ENCODE data around the gene ADIPOR1. TPM values are rescaled to one million over a fixed set of nuclear protein-coding genes. Genes with fewer than 3 reads are reported as not detected.
A peak's percentile ranks its signal among the peaks of the same experiment; 100 is the strongest.

Gene ADIPOR1
- total RNA-seq, 2 experiments from 2014 or later: 65.4 to 85.1 TPM

- peaks cover 54% of the 10 kb centered on the region for H3K4me1 Mint-ChIP-seq
- H3K9me3 Mint-ChIP-seq (ENCODE audit: low read depth): no peaks in the 10 kb centered on the region
- peaks cover 8% of the 10 kb centered on the region for H3K36me3 Mint-ChIP-seq (ENCODE audit: low read depth)
- H3K27ac Mint-ChIP-seq: peak overlapping the region; percentile 78
- peak overlapping the region; percentile 83 for H3K4me3 Mint-ChIP-seq
- intact Hi-C loops (cut with DNase I, micrococcal nuclease): loop anchor here in 1 of 2 experiments (5.0 kb wide), 1 partner anchor 370 kb away; no protein-coding TSS in a partner anchor
- POLR2A ChIA-PET: interaction anchor here (0.7 kb wide), 1 partner anchor 30 kb away, joined by 4 read pairs; no protein-coding TSS in a partner anchor
- no peaks in the 10 kb centered on the region for H3K27me3 Mint-ChIP-seq
- no peak for ATAC-seq
- CTCF ChIA-PET: interaction anchor here (0.5 kb wide), 1 partner anchor 645 kb away, joined by 3 read pairs; no protein-coding TSS in a partner anchor
- no peak for DNase-seq
Measured at GRCh38 chr1:202956969-202957368, 1.1 kb downstream of the ADIPOR1 start.

DNA sequence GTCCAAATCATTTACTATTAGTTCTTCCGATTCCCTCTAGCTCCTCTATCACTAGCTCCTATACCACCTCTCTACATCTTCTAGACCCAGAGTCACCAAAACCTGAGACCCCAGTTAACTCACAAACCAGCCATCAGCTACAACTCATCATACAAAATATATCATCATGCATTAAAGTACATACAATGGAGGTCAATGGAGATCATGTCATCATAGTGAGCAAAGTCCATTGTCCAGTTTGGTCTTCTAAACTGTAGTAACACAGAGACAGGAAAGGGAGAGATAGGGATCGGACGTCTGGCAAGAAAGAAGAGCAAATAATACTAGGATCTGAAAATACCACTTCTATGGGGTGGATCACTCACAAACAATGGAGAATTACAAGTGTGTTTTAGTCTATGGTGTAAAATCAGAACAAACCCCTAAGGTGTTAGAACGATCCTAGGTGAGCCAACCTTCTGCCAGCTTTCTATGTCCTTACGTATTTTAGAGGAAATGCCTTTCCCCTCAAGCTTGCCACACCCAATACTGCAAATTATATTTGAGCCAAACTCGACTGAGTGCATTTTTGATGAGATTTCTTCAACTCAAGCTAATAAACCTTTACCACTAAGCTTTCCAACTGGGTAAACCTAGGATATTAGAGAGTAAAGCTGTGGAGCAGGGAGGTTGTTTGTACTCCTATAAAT, 3.9 kb downstream of the ADIPOR1 start:
- H3K4me1 Mint-ChIP-seq: peaks cover 62% of the 10 kb centered on the region

DNA sequence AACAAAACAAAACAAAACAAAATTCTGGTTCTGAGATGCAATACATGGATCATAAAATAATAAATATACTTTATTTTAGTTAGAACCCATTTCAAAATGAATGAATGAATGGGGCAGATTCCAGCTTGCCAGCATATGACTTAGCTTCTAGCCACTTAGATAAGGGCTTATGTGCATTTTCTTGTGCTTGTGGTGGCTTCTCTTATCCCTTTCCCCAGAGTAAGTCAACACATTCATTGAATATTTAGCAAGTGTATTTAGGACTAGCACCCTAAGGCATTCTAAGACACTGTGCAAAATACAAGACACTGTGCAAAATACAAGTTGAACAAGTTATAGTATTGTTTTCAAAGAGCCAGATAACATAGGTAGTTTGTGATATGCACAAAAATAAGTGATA, 4.7 kb downstream of the ADIPOR1 start:
- no peak overlapping the region for H3K27ac Mint-ChIP-seq
- no peak for DNase-seq
- no peaks in the 10 kb centered on the region for H3K9me3 Mint-ChIP-seq (ENCODE audit: low read depth)
- ChIA-PET CTCF (interaction anchor here (0.5 to 3.0 kb wide), 6 partner anchors 9 to 517 kb away, joined by 3 to 12 read pairs (median 4); no protein-coding TSS in a partner anchor), POLR2A (interaction anchor here (0.7 kb wide), 2 partner anchors 78 to 105 kb away, joined by 3 to 4 read pairs; no protein-coding TSS in a partner anchor)
- ATAC-seq: no peak
- no peak overlapping the region for H3K4me3 Mint-ChIP-seq
- H3K4me1 Mint-ChIP-seq: peaks cover 56% of the 10 kb centered on the region
- H3K36me3 Mint-ChIP-seq (ENCODE audit: low read depth): peaks cover 26% of the 10 kb centered on the region
- H3K27me3 Mint-ChIP-seq: no peaks in the 10 kb centered on the region
- intact Hi-C loops (cut with DNase I, micrococcal nuclease): loop anchor here in 1 of 2 experiments (2.0 kb wide), 1 partner anchor 15 kb away; no protein-coding TSS in a partner anchor

More for the DNA sequence above, 3.9 kb downstream of the ADIPOR1 start:
- POLR2A ChIA-PET: interaction anchor here (0.6 kb wide), 1 partner anchor 15 kb away, joined by 9 read pairs; no protein-coding TSS in a partner anchor
- no peaks in the 10 kb centered on the region for H3K9me3 Mint-ChIP-seq (ENCODE audit: low read depth)
- H3K27me3 Mint-ChIP-seq: no peaks in the 10 kb centered on the region
- CTCF ChIA-PET: interaction anchor here (0.5 to 3.0 kb wide), 8 partner anchors 9 to 518 kb away, joined by 4 to 12 read pairs (median 4); no protein-coding TSS in a partner anchor
- H3K36me3 Mint-ChIP-seq (ENCODE audit: low read depth): peaks cover 23% of the 10 kb centered on the region
- DNase-seq (no peak), ATAC-seq (no peak)
- peak overlapping the region; percentile 4 for H3K27ac Mint-ChIP-seq
- intact Hi-C loops (cut with DNase I, micrococcal nuclease): no loop called here
- H3K4me3 Mint-ChIP-seq: no peak overlapping the region

DNA sequence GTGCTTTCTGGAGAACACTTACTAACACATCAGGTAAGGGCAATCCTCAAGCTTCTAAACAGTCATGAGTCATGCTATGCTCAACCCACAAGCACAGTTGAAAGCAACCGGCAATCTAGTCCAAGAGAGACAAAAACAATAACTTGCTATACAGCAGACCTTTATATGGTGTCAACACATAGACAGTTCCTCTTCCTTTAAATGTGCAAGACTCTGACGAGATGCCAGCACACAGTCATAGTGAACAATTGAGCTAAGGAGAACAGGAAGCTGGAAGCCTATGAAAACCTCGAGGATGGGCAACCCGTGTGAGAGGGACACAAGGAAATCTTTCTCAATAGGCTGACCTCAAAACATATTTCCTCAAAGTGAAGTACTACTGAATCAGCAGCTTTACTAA, 5.3 kb downstream of the ADIPOR1 start:
- Mint-ChIP-seq H3K27me3 (no peaks in the 10 kb centered on the region), H3K4me3 (no peak overlapping the region), H3K9me3 (ENCODE audit: low read depth) (no peaks in the 10 kb centered on the region), H3K36me3 (ENCODE audit: low read depth) (peaks cover 31% of the 10 kb centered on the region), H3K27ac (peak overlapping the region; percentile 45), H3K4me1 (peaks cover 55% of the 10 kb centered on the region)
- intact Hi-C loops (cut with DNase I, micrococcal nuclease): loop anchor here in 1 of 2 experiments (2.0 kb wide), 1 partner anchor 16 kb away; no protein-coding TSS in a partner anchor
- peak; percentile 88 for ATAC-seq
- no peak for DNase-seq
- POLR2A ChIA-PET: interaction anchor here (0.6 to 0.7 kb wide), 2 partner anchors 64 to 105 kb away, joined by 3 to 4 read pairs; partner anchors contain the start of gene RABIF
- CTCF ChIA-PET: interaction anchor here (0.6 to 3.0 kb wide), 7 partner anchors 9 to 1599 kb away, joined by 3 to 12 read pairs (median 4); no protein-coding TSS in a partner anchor

DNA sequence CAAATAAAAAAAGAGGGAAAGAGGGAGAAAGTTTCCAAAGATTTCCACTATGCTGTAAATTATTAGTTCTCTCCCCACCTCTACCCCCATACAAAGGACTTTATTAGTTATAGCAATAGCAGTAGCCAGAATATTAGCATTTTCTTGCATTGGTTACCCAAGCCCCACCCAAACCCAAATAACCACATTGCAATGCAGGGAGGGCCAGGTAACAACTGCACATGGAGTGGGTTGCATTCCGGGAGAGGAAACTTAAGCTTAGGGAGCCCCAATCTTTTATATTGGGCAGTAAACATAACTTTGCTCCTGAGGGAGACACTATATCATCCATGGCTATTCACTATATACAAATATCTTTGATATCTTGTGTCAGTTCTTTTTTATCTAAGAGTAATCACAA, 6.0 kb downstream of the ADIPOR1 start:
- peaks cover 51% of the 10 kb centered on the region for H3K4me1 Mint-ChIP-seq
- ChIA-PET CTCF (interaction anchor here (0.6 to 1.4 kb wide), 2 partner anchors 8 to 48 kb away, joined by 3 to 4 read pairs; no protein-coding TSS in a partner anchor), POLR2A (no interaction called here)
- no peak overlapping the region for H3K27ac Mint-ChIP-seq
- no peaks in the 10 kb centered on the region for H3K27me3 Mint-ChIP-seq
- no peak overlapping the region for H3K4me3 Mint-ChIP-seq
- DNase-seq (no peak), ATAC-seq (no peak)
- no peaks in the 10 kb centered on the region for H3K9me3 Mint-ChIP-seq (ENCODE audit: low read depth)
- peaks cover 33% of the 10 kb centered on the region for H3K36me3 Mint-ChIP-seq (ENCODE audit: low read depth)
- intact Hi-C loops (cut with DNase I, micrococcal nuclease): loop anchor here in 1 of 2 experiments (2.0 kb wide), 1 partner anchor 17 kb away; no protein-coding TSS in a partner anchor

DNA sequence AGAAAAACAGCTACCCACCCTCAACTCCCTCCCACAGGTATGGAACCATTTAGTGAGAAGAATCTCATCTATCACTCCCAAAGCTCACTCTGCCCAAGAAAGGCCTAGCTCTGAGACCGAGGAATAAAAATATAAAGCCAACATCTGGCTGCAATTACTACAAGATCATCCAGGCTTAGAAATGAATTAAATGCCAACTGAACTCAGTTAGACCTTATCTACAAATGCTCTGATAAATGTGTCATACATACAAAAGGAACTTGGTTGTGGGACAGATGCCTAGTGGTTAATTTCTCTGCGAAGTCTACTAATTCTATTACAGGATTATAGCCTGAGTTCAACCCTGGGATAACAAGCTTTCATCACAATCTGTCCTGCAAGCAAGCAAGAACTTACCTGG, 6.7 kb downstream of the ADIPOR1 start:
- no peak overlapping the region for H3K4me3 Mint-ChIP-seq
- CTCF ChIA-PET: interaction anchor here (0.6 to 1.4 kb wide), 2 partner anchors 8 to 40 kb away, joined by 4 read pairs; no protein-coding TSS in a partner anchor
- intact Hi-C loops (cut with DNase I, micrococcal nuclease): no loop called here

GRCh38 chr1:202945483-202945882, 12.6 kb downstream of the ADIPOR1 start:
- no peaks in the 10 kb centered on the region for H3K27me3 Mint-ChIP-seq
- H3K9me3 Mint-ChIP-seq (ENCODE audit: low read depth): no peaks in the 10 kb centered on the region
- intact Hi-C loops (cut with DNase I, micrococcal nuclease): no loop called here
- ChIA-PET POLR2A (interaction anchor here (0.6 kb wide), 3 partner anchors 26 to 134 kb away, joined by 3 to 13 read pairs (median 3); no protein-coding TSS in a partner anchor), CTCF (interaction anchor here (0.8 to 1.4 kb wide), 3 partner anchors 9 to 54 kb away, joined by 3 to 5 read pairs (median 3); no protein-coding TSS in a partner anchor)
- H3K4me3 Mint-ChIP-seq: no peak overlapping the region
- no peak for ATAC-seq
- H3K4me1 Mint-ChIP-seq: no peaks in the 10 kb centered on the region
- peaks cover 43% of the 10 kb centered on the region for H3K36me3 Mint-ChIP-seq (ENCODE audit: low read depth)
- no peak overlapping the region for H3K27ac Mint-ChIP-seq
- no peak for DNase-seq

More for the DNA sequence above, 6.7 kb downstream of the ADIPOR1 start:
- POLR2A ChIA-PET: no interaction called here
- DNase-seq (no peak), ATAC-seq (no peak)
- Mint-ChIP-seq H3K27ac (peak overlapping the region; percentile 39), H3K9me3 (ENCODE audit: low read depth) (no peaks in the 10 kb centered on the region), H3K4me1 (peaks cover 44% of the 10 kb centered on the region), H3K36me3 (ENCODE audit: low read depth) (peaks cover 34% of the 10 kb centered on the region), H3K27me3 (no peaks in the 10 kb centered on the region)

DNA sequence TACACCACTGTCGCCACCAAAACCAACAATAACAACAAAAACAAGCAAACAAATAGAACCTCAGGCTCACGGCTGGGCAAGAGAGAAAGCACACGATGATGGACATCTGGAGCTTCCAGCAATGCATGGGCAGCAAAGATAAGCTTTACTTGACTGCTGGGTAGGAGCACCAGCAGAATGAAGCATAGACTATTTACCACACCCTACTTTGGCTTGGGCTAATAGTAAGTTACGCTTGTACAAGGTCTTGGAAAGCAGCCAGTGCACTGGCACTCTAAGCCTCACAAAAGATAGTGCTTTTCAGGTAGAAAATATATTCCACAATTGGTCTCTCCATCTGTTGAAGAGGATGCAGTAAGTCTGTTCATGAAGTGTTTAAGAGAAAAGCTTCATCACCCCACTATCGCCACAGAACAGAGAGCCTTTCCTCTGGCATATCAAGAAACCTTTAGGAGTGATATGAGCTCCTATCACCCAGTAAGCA, 13.6 kb downstream of the ADIPOR1 start:
- POLR2A ChIA-PET: no interaction called here
- CTCF ChIA-PET: interaction anchor here (0.6 to 1.4 kb wide), 5 partner anchors 9 to 94 kb away, joined by 3 to 5 read pairs (median 4); no protein-coding TSS in a partner anchor
- ATAC-seq: no peak
- no peak overlapping the region for H3K27ac Mint-ChIP-seq
- no peak overlapping the region for H3K4me3 Mint-ChIP-seq
- no peaks in the 10 kb centered on the region for H3K27me3 Mint-ChIP-seq
- intact Hi-C loops (cut with DNase I, micrococcal nuclease): no loop called here
- H3K4me1 Mint-ChIP-seq: no peaks in the 10 kb centered on the region
- peaks cover 41% of the 10 kb centered on the region for H3K36me3 Mint-ChIP-seq (ENCODE audit: low read depth)
- H3K9me3 Mint-ChIP-seq (ENCODE audit: low read depth): no peaks in the 10 kb centered on the region
- no peak for DNase-seq

DNA sequence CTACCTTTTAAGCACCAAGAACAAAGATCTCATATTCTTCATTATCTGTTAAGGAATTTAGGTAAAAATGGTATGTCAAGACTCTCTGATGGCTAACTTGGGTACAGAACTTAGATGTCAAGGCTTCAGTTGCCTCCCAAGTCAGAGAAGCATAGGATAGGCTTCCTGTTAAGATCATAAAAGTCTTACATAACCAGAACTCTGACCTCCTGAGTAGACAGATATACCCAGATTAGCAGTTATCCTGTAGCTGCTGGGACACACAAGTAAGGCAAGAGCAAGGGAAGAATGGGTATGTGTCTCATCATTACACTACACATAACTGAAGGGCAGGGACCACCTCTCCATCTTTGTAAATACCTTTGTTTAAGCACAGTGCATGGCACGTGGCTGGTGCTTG, 15.7 kb downstream of the ADIPOR1 start:
- H3K27ac Mint-ChIP-seq: no peak overlapping the region
- intact Hi-C loops (cut with DNase I, micrococcal nuclease): no loop called here
- H3K27me3 Mint-ChIP-seq: no peaks in the 10 kb centered on the region
- no peak for ATAC-seq
- no peak overlapping the region for H3K4me3 Mint-ChIP-seq
- POLR2A ChIA-PET: no interaction called here
- CTCF ChIA-PET: no interaction called here
- no peaks in the 10 kb centered on the region for H3K9me3 Mint-ChIP-seq (ENCODE audit: low read depth)
- H3K4me1 Mint-ChIP-seq: no peaks in the 10 kb centered on the region
- peaks cover 30% of the 10 kb centered on the region for H3K36me3 Mint-ChIP-seq (ENCODE audit: low read depth)
- DNase-seq: no peak

DNA sequence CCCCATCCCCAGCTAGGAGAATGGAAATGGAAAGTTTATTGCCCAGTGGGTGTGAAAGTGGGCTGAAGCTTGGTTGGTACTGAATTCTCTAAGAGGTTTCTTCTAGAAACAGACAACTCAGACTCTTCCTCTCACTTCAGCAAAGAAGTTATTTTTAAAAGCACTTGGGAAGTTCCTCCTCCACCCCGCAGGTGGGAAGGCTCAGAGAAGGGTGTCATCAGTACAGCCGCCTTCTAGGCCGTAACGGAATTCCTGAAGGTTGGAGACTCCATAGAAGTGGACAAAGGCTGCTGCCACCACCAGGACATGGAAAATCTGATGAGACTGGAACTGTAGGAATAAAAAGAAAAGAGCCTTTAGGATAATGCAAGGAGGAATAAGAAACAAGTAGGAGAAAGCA, 16.7 kb downstream of the ADIPOR1 start:
- ChIA-PET POLR2A (no interaction called here), CTCF (no interaction called here)
- DNase-seq (no peak), ATAC-seq (no peak)
- Mint-ChIP-seq H3K36me3 (ENCODE audit: low read depth) (peaks cover 28% of the 10 kb centered on the region), H3K4me1 (no peaks in the 10 kb centered on the region), H3K4me3 (no peak overlapping the region), H3K9me3 (ENCODE audit: low read depth) (no peaks in the 10 kb centered on the region), H3K27ac (no peak overlapping the region), H3K27me3 (no peaks in the 10 kb centered on the region)
- intact Hi-C loops (cut with DNase I, micrococcal nuclease): loop anchor here in 1 of 2 experiments (1.0 kb wide), 1 partner anchor 14 kb away; no protein-coding TSS in a partner anchor

DNA sequence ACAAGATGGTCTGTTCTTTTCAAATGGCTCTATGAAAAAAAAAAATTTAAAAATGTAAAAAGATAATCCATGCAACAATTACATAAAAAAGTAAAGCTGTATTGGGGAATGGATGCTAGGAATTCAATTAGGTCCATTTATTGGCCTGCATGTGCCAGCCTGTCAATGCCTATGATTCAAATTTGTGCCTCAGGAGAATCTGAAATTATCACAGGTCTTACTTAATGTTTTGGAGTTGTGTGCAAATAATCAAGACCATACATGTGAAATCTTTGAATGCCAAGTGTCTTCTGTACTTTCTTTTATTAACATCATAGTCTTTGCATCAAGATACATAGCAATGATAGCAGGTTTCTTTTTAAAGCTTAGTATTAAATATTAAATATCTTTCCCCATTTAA, 17.6 kb downstream of the ADIPOR1 start:
- Mint-ChIP-seq H3K36me3 (ENCODE audit: low read depth) (peaks cover 25% of the 10 kb centered on the region), H3K27me3 (no peaks in the 10 kb centered on the region), H3K9me3 (ENCODE audit: low read depth) (no peaks in the 10 kb centered on the region), H3K4me3 (no peak overlapping the region), H3K27ac (no peak overlapping the region), H3K4me1 (no peaks in the 10 kb centered on the region)
- intact Hi-C loops (cut with DNase I, micrococcal nuclease): no loop called here
- DNase-seq (no peak), ATAC-seq (no peak)
- ChIA-PET POLR2A (no interaction called here), CTCF (no interaction called here)
